ENCODE results near the gene TRHDE. TPM values are rescaled to one million over a fixed set of nuclear protein-coding genes. Genes with fewer than 3 reads are reported as not detected.
"Not testable (repeated sequence)": the region's sequence is repeated elsewhere in the genome, so short reads cannot be mapped to it uniquely, and the experiment has no call there.

Gene TRHDE
- total RNA-seq, 2 donors from 2014 or later: 0.57 to 8.7 TPM

DNA sequence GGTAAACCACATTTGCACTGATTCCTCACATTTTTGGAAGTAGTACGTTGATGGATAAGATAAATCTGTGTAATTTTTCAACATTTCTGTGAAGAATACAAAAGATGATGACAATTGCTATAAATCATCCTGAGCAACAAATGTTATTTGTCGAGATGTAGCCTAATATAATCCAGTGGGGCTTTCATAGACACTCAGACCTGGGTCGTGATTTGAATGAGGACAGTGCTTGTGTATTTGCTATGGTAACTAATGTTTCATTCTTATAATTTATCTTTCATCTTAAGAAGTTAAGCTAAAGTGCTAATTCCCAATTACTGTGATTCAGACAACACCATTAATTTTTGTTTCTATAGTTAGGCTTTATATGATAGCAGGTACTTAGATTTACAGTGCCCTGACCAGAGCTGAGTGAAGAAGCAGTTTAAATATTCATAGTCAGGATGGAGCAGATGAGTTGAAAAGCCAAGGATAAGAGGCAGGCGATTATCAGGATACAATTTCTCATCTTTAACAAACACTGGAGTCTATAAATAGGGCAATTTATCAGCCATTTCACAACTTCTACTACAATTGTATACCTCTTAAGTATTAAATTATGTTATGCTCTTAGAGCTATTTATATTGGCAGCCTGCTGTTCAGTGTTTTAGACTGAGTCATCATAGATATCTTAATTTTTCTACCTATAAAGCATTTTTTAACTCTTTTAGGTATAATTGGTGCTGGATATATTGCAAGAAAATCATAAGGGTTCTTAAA, 359.9 kb downstream of the TRHDE start:
- H3K4me3 ChIP-seq: no peak overlapping the region
- H3K27me3 ChIP-seq: no peaks in the 10 kb centered on the region
- H3K9me3 ChIP-seq: no peaks in the 10 kb centered on the region
- H3K27ac ChIP-seq: no peak overlapping the region
- H3K4me1 ChIP-seq: no peaks in the 10 kb centered on the region
- no peak for DNase-seq
- intact Hi-C loops (cut with DNase I): no loop called here
- TF ChIP-seq, protein P1, sequence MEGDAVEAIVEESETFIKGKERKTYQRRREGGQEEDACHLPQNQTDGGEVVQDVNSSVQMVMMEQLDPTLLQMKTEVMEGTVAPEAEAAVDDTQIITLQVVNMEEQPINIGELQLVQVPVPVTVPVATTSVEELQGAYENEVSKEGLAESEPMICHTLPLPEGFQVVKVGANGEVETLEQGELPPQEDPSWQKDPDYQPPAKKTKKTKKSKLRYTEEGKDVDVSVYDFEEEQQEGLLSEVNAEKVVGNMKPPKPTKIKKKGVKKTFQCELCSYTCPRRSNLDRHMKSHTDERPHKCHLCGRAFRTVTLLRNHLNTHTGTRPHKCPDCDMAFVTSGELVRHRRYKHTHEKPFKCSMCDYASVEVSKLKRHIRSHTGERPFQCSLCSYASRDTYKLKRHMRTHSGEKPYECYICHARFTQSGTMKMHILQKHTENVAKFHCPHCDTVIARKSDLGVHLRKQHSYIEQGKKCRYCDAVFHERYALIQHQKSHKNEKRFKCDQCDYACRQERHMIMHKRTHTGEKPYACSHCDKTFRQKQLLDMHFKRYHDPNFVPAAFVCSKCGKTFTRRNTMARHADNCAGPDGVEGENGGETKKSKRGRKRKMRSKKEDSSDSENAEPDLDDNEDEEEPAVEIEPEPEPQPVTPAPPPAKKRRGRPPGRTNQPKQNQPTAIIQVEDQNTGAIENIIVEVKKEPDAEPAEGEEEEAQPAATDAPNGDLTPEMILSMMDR (IDR thresholded peaks at IDR 0.05): no peak
- H3K9ac ChIP-seq (ENCODE audit: low read depth in 2 of 2, low read length in 2 of 2): no peak overlapping the region
- H3K36me3 ChIP-seq: no peaks in the 10 kb centered on the region

DNA sequence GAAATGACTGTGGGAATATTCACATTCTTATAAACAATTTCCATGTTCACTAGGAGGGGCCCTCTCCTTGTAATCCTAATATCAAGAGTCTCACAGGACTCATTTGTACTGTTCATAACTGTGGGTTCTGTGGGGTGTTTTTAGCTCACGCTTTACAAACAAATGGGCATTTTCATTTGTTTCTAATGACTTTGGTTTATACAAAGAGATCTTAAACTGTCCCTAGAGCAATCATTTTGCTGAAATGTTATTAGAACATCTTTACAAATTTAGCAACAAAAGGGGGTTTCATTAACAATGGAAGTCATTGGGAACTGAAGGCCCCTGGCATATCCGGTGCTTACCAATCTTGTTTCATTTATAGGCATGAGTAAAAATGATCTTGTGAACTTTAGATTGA, 370.5 kb downstream of the TRHDE start:
- no peak for DNase-seq
- Histone ChIP-seq H3K4me3 (no peak overlapping the region), H3K9ac (ENCODE audit: low read depth in 2 of 2, low read length in 2 of 2) (no peak overlapping the region), H3K4me1 (no peaks in the 10 kb centered on the region), H3K9me3 (no peaks in the 10 kb centered on the region), H3K36me3 (no peaks in the 10 kb centered on the region), H3K27me3 (no peaks in the 10 kb centered on the region), H3K27ac (no peak overlapping the region)
- TF ChIP-seq, protein P1 (IDR thresholded peaks at IDR 0.05): no peak
- intact Hi-C loops (cut with DNase I): no loop called here

DNA sequence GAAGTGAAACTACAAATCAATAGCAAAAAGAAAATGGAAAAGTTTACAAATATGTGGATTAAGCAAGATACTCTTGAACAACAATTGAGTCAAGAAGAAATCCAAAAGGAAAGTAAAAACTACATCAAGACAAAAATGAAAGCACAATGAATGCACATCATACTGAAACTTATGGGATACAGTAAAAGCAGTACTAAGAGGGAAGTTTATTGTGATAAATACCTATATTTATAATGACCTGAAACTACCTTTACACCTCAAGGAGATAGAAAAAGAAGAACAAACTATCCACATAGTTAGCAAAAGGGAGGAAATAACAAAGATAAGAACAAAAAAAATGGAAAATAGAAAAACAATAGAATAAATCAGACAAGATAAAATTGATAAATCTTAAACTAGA, 375.0 kb downstream of the TRHDE start:
- intact Hi-C loops (cut with DNase I): no loop called here
- H3K27ac ChIP-seq: no peak overlapping the region
- TF ChIP-seq, protein P1 (IDR thresholded peaks at IDR 0.05): no peak
- H3K9me3 ChIP-seq: no peaks in the 10 kb centered on the region
- no peaks in the 10 kb centered on the region for H3K36me3 ChIP-seq
- H3K9ac ChIP-seq (ENCODE audit: low read depth in 2 of 2, low read length in 2 of 2): no peak overlapping the region
- H3K4me1 ChIP-seq: no peaks in the 10 kb centered on the region
- no peak overlapping the region for H3K4me3 ChIP-seq
- H3K27me3 ChIP-seq: no peaks in the 10 kb centered on the region
- DNase-seq: no peak

DNA sequence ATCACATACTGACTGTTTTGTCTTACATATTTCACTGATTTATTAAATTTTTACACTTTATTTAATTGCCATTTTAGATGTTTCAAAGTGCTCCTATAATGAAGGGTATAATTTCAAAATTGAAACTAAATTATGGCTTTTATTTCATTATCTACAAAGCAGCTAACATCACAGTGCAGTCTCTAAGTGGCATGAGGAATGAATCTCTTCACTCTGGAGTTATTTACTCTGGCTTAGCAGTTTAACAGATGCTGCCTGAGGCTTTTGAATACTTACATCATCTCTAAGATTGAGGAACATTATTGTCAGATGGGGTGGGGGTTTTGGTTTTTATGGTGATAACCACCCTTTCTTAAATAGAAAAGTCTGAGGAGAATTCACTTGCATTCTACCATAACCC, 386.4 kb downstream of the TRHDE start:
- H3K9me3 ChIP-seq: no peaks in the 10 kb centered on the region
- H3K27ac ChIP-seq: no peak overlapping the region
- intact Hi-C loops (cut with DNase I): no loop called here
- no peak for DNase-seq
- no peaks in the 10 kb centered on the region for H3K27me3 ChIP-seq
- H3K4me1 ChIP-seq: no peaks in the 10 kb centered on the region
- H3K36me3 ChIP-seq: no peaks in the 10 kb centered on the region
- no peak overlapping the region for H3K4me3 ChIP-seq
- no peak overlapping the region for H3K9ac ChIP-seq (ENCODE audit: low read depth in 2 of 2, low read length in 2 of 2)
- TF ChIP-seq, protein P1 (IDR thresholded peaks at IDR 0.05): no peak

DNA sequence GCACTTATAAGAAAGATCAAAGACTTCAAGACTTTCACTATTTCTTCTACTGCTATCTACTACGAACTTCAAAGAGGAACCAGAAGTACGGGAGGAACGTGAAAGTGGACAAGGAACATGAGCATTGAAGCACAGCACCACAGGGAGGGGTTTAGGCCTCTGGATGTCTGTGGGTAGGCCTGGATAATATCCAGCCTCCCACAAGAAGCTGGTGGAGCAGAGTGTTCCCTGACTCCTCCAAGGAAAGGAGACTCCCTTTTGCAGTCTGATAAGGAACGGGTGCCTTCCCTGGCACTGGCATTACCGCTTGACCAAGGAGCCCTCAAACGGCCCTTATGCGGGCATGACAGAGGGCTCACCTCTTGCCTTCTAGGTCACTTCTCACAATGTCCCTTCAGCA, 388.0 kb downstream of the TRHDE start:
- H3K4me3 ChIP-seq; H3K36me3 ChIP-seq; DNase-seq; intact Hi-C loops (cut with DNase I); H3K27ac ChIP-seq; H3K9ac ChIP-seq (ENCODE audit: low read depth in 2 of 2, low read length in 2 of 2); H3K27me3 ChIP-seq; H3K4me1 ChIP-seq; H3K9me3 ChIP-seq: not testable (repeated sequence)

DNA sequence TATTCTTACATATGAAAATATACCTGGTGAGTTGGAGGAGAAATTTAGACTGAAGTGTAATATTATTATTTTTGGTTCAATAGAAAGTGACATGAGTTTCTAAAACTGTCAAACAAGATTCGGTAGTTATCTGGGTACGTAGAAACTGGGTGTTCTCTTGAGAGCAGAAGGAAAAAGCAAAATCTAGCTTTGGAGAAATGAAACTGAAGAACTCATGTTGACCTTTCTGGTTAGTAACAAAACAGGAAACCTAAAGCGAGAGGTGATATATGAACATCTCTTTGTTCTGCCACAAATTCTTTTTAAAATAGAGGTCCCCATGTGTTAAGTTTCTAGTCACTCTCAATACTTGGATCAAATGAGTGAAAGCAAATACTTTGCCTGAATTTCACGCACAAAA, 401.7 kb downstream of the TRHDE start:
- intact Hi-C loops (cut with DNase I): no loop called here
- no peak for DNase-seq
- TF ChIP-seq, protein P1 (IDR thresholded peaks at IDR 0.05): no peak
- H3K36me3 ChIP-seq: no peaks in the 10 kb centered on the region
- no peaks in the 10 kb centered on the region for H3K9me3 ChIP-seq
- H3K9ac ChIP-seq (ENCODE audit: low read depth in 2 of 2, low read length in 2 of 2): no peak overlapping the region
- no peak overlapping the region for H3K27ac ChIP-seq
- no peak overlapping the region for H3K4me3 ChIP-seq
- H3K27me3 ChIP-seq: no peaks in the 10 kb centered on the region
- no peaks in the 10 kb centered on the region for H3K4me1 ChIP-seq

Data from colonic mucosa (tissue), 4 donors.